Hepatic stellate cell (primary cell): ENCODE results near the gene LIX1L.
A peak's percentile ranks its signal among the peaks of the same experiment; 100 is the strongest.
"Not testable (repeated sequence)": the region's sequence is repeated elsewhere in the genome, so short reads cannot be mapped to it uniquely, and the experiment has no call there.

ENCODE experiments used
- DNase-seq: peaks from one replicate; pipeline ENCODE4 v3.0.0; 2011; ENCODE audit warnings: low spot score

LIX1L gene

DNA sequence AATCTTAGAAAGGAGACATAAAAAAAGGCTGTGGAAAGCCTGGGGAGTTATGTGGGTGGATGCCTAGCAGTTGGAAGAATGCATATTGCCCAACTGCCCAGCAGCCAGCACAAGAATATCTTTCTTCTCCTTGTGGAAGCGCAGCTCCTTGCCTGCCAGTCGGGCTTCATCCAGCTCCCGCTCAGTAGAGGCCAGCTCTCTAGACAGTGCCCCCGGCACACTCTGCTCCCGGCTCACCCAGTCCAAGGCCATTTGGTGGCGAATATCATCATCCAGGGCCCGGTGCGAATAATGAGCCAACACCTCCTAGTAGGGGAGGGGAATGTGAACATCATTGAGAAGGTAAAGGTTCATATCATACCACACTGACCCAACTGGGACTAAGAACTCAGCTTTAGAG is 21.6 kb downstream of the LIX1L start:
- no peak for DNase-seq

DNA sequence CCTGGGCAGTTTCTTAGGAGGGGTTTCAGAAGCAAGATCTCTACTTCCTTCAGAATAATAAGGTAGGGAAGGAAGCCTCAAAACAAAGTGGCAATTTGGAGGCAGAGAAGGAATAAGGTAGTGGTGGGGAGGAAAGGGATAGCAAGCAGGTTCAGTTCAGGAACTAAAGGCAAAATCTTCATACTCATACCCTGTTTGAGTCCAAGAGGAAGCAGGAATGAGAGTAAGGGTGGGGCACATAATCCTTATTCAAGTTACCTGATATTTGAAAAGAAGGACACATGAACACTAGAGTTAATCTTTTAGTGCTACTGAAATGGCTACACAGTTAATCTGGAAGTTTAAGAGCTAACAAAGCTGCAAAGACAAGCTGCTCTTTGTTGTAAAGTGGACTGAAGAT is 22.1 kb downstream of the LIX1L start:
- DNase-seq, result no peak

DNA sequence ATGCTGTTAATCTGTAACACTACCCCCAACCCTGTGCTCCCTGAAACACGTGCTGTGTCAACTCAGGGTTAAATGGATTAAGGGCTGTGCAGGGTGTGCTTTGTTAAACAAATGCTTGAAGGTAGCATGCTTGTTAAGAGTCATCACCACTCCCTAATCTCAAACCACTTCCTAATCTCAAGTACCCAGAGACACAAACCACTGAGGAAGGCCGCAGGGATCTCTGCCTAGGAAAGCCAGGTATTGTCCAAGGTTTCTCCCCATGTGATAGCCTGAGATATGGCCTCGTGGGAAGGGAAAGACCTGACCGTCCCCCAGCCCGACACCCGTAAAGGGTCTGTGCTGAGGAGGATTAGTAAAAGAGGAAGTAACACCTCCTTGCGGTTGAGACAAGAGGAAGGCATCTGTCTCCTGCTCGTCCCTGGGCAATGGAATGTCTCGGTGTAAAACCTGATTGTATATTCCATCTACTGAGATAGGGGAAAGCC is 25.3 kb downstream of the LIX1L start:
- not testable (repeated sequence) for DNase-seq

DNA sequence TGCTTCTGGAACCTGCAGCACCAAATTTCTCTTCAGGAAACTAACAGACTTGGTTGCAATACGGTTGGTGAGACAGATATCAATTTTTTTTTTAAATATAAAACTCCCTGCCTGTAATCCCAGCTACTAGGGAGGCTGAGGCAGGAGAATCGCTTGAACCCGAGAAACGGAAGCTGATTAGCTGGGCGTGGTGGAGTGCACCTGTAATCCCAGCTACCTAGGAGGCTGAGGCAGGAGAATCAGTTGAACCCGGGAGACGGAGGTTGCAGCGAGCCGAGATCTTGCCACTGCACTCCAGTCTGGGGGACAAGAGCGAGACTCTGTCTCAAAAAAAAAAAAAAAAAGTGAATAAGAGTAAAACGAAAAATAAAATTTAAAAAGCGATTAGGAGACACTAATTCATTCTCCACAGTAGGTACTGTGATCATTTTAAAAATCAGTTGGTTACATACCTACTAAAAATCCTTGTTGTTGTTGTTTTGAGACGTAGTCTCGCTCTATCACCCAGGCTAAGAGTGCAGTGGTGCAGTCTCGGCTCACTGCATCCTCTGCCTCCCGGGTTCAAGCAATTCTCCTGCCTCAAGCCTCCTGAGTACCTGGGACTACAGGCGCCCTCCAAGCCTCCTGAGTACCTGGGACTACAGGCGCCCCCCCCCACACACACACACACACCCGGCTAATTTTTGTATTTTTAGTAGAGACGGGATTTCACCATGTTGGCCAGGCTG is 29.7 kb downstream of the LIX1L start:
- no peak for DNase-seq

DNA sequence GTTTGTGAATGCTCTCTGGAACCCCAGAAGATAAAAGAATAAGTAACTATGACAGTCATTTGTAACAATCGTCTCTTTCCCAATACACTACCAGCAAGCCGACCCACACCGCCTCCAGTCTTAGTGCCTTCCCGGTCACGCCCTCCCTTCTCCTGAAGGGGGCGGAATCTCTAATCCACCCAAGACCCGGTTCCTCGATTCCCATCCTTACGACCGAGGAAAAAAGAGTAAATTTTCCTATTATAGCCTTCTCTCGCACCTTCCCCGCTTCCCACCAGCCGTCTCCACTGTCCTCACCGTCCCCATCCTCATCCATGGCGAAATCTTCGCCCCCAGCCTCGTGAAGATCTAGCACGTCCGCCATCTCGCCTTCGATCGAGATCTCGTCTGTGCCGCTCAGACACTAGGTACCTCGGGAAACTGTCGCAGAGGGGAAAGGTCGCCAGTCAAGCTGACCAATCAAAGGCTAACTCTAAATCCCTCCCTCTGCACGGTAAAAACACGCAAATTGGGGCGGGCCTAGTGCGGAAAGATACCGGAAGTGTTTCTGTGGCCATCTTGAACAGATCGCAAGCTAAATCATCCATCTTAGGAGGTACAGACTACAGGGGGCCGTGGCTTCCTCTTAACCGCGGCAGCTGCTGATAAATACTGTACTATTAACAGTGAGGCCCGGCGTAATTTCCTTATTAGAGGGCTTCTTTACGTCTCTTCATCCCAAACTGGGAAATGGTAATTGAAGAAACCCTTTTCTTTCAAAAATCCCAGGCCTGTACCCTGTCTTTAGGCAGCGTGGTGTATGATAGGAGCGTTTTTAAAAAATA is 30.5 kb downstream of the LIX1L start, which contains the start of gene RBM8A:
RBM8A (minus strand) TSS at position 422 of the 824 bp plus-strand sequence; CDS start at position 364, 58 bp downstream.
- DNase-seq, result peak; percentile 88

DNA sequence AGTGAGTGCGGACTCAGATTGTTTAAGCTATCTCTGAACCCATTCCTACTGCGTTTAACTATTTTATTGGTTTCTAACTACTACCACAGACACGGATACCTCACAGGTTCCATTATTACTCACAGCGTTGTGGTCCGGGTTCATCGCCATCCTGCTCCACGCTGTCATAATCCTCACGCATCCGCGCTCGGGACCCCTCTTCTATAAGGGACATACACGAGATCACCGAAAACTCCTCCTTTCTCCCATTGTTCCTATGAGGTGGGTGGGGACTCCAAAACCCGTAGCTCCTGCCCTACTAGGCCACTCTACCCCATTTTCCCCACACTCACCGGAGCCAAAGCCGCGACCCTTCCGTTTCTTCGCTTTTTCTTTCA is 31.1 kb downstream of the LIX1L start:
- DNase-seq, result no peak

DNA sequence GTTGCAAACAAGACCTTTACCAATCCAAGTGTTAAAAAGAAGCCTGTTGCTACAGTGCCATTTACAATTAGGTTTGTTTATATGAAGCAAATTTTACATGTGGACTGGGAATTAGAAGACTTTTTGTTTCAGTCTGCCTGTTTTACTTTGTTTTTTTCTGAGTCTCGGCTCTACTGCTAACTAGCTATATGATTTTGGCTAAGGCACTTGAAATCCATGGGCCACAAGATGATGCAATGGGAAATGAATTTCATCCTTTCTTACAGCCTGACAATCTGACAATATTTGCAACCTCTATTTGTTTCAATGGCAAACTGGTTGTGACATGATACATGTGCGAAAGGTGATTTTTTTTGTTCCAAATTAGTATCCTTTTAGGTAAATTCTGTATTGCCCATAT is 35.6 kb downstream of the LIX1L start:
- DNase-seq, result no peak

DNA sequence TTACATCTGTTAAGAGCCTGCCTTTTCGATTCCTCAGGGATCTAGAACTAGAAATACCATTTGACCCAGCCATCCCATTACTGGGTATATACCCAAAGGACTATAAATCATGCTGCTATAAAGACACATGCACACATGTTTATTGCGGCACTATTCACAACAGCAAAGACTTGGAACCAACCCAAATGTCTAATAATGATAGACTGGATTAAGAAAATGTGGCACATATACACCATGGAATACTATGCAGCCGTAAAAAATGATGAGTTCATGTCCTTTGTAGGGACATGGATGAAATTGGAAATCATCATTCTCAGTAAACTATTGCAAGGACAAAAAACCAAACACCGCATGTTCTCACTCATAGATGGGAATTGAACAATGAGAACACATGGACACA is 37.5 kb downstream of the LIX1L start:
- not testable (repeated sequence) for DNase-seq

DNA sequence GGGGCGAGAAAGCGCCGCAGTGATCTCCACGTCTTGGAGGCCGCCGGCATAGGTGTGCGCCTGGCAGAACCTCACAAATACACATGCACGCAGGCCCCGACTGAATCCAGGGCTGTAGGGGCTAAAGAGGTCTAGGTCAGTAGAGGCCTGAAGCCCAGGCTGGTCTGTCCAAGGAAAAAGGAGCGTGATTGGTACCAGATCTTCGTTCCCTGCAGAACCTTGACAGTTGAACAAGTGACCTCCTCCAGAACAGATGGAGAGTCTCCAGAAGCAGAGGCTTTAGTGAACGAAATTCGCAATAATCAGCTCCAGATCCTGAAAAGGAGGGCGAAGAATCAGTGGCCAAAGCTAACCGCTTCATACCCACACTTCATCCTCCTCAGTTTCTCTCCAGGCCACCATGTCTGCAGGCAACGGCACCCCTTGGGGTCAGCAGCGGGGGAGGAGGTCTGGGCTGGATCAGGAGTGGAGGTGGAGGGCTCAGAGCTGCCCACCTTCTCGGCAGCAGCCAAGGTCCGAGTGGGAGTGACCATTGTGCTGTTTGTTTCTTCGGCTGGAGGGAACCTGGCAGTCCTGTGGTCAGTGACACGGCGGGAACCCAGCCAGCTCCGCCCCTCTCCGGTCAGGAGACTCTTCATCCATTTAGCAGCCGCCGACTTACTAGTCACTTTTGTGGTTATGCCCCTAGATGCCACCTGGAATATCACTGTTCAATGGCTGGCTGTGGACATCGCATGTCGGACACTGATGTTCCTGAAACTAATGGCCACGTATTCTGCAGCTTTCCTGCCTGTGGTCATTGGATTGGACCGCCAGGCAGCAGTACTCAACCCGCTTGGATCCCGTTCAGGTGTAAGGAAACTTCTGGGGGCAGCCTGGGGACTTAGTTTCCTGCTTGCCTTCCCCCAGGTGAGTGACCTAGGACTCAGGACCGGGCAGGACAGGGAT is 38.6 kb downstream of the LIX1L start:
- DNase-seq, result peak; percentile 47

DNA sequence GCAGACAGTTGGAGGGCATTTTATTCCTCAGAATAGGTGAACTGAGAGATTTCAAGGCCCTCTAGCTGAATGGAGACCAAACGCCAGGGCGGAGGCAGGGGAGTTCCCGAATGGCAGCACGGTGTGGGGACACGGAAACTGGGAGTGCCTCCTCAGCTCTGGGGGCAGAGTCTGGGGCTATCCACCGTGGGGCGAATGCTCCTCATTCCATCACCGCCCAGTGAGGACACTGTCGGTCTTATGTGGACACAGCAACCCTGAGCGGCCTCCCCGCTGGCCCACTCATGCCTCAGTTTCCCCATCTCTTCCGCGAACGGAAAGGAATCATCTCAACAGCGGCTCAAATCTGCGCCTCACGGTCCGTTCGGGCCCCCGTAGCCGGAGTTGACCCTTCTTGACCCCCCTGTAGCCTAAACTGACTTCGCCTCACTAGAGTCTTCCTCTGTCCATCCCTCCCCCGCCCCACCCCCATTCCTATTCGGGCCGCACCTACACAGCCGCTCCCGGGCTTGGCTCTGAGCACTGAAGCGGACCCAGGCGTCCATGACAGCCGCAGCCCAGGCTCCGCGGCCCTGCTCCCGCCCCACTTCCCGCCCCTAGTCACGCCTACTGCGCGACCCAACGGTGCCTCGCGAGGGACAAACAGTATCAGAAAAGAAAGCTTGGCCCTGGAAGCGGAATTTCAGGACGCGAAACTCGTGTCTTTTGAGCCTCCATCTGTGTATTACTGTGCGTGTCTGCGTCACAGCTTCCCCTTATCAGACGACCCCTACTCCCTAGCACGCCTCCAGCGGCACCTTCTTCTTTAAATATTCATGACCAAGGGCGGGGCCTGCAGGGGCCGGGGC is 39.4 kb downstream of the LIX1L start, which contains the start of gene PEX11B:
PEX11B (minus strand) TSS at position 574 of the 848 bp plus-strand sequence; CDS start at position 545, 29 bp downstream.
- peak; percentile 82 for DNase-seq

DNA sequence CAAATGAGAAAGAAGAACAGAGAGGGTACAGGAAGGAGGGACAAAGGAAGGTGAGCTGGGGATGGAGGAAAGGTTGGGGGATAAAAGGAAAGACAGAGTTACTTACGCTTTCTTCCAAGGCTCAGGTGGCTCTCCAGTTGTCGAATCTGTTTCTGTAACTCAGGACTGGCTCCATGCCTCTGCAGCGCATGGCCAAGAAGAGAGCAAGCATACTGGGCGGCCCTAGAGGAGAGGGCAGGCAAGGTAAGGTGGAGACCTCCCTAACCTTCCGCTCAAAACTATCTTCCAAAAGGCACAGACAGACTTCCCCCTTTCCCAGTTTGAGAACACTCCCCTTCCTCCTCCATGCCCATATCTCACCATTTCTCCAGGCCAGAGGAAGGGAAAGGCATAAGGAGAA is 40.2 kb downstream of the LIX1L start:
- no peak for DNase-seq

DNA sequence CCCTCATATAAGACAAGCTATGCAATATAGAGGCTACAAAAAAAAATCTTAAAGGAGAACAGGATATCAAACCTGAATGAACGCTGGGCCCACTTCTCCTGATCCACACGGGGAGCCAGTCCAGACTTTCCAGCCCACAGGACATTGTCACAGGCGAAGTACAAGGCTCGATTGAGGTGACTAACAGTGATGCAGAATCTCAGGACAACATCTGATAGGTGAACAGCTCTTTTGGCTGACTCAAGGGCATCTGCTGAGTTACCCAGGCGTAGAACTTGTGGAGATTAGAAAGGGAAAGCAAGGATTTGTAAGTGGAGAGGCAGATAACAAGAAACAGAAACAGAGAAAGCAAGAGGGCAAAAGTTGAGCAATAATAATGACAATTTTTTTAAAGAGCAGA is 41.1 kb downstream of the LIX1L start:
- no peak for DNase-seq

DNA sequence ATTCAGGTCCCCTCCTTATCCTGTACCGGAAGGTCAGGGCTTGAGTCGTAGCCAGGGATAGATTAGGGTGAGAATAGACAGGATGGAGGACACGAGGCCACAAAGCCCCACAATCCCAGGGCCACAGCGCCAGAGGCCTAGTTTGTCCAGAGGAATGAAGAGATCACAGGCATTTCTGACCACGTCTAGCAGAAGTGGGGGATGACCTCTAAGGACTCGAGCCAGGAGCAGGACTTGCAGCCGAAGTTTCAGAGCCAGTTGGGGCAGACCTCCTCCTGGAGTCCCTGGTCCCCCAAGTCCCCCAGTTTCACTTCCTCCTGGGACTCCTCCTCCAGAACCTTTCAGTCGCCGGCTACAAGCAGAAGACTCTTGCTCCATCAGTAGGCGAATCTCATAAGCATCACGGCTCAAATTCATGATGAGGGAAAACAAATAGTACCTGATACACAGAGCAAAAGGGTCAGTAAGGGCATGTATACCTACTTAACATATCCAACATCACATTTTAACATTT is 45.6 kb downstream of the LIX1L start:
- DNase-seq, result no peak

DNA sequence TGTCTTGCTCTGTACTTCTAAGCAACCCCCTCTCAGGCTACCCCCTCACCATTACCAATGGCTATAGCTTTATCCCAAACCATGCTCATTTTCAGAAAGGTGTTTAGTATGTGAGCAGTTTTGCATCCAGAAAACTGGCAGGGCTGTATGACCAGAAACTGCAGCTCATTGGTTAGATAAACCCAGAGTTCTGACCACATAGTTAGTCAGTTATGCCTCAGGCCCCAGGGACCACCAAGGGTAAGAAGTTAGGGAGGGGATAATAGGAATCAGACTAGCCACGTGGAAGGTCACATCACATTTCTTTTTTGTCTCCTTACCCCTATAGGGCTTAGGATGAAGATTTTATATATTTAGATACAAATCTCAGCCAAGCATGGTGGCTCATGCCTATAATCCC is 49.2 kb downstream of the LIX1L start:
- DNase-seq, result peak; percentile 45

DNA sequence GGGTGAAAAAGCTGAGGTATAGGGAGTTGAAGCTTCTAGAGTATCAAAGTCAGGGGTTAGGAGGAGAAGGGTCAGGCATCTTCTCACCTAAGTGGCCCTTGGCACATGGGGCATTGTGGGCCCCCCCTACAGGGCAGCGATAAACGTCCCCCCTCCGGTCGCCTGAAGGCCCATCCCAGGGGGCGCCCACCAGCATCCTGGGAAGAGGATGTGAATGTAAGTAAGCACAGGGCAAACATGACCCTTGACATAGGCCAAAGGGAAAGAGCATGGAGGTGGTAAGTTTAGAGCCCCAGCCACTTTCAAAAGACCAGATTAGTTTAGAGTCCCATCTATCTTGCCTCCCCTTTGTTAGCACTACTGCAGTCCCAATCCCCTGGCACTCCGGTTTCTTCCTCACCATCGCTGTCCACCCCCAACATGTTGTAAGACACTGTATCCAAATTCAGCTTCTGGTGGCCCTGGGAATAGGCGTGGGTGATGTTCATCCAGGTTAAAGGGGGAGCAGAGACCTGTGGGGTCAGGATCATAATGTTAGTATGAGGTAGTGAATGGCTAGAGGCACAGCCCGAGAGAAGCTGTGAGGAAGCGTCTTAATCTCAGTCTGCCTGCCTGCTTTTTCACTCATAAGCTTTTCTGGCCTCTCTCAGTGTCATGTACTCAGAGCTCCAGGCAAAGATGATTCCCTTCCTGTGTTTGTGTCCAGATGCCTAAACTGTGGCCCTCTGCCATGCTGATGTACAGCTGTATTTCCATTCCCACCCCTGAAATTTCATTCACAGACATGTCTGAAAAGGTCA is 50.7 kb downstream of the LIX1L start:
- no peak for DNase-seq

DNA sequence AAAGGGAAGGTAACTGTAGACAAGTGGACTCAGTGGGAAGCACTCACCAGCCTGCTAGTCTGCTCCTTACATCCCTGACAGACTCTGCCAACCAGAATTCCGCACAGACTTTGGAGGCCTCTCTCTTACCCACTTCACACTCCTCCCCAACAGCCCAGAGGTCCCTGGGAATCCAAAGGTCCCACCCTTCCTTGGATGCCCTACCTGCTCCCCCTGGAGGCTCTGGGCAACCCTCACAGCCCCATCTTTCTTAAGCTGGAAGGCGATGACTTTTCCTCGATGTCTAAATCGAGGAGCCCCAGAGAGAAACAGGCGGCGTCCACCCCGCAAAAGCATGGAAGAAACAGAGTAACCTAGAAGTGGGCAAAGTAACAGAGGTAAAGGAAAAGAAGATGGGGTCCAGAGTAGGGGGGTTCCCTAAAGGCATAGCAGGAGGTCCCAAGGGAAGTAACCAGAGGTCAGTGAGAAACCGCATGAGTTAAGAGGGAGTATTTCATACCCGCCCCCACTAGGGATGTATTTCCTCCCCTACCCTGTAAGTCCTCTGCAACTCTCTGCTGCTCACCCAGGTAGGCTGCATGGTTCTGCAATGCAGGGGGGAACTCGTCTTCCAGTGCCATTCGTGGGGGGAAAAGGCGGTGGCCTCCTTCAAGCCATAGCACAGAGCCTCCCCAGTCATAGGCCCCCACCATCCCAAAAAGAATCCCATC is 56.4 kb downstream of the LIX1L start:
- no peak for DNase-seq

DNA sequence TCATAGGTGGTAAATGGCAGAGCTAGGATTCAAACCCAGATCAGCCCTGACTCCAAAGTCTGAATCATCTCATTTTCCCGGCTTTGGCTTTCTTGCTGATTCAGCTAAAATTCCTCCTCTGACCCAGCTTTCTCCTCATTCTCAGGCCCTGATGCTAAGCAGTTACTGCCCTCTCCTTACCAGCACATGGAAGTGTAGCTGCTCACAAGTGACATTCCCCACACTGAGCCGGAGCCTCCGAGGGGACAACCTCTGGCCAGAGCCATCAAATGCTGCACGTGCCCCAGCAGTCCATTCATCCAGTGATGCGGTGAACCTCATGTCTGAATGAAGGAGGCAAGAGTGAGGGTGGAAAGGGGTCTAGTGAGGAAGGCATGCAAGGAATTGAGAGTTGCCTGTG is 59.1 kb downstream of the LIX1L start:
- DNase-seq, result no peak

DNA sequence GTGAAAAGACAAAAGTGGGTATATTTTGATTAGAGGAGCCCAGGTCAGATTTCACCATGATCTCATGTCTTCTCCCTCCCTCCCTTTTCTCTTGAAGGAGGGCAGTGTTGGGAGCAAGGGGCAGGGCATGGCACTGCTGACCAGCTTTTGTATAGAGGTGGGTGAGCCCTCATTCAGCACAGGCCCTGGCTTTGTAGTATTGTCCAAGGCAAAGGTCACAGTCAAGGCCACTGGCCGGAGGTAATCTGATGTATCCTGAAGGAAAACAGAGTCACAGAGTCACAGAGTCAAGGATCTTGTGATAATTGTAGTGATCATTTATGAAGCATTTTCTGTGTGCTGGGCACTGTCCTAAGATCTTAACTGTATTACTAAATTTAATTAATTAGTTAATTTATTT is 59.8 kb downstream of the LIX1L start:
- no peak for DNase-seq

DNA sequence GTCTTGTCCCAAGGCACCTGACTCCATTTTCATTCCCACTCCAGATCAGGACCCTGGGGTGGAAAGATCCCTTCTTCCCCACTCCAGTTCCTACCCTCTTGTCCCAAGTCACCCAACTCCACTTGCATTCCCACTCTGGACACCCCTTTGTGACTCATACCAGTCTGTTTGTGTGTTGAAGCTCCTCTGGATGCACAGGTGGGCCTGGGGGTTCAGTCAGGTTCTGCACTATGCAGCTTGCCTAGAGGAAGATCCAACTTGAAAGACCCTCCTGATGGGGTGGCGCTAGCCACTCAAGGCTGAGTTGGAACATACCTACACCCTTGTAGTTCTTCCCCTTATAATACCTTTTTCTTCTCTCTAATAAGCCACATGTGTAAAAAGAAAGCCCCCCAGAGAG is 62.3 kb downstream of the LIX1L start:
- DNase-seq, result no peak
